SW 1271 (cell line): Measurements from ENCODE around the gene NUP153.
"Not testable (repeated sequence)": the region's sequence is repeated elsewhere in the genome, so short reads cannot be mapped to it uniquely, and the experiment has no call there.

ENCODE experiments used
- DNase-seq, 2 experiments: peaks; one replicate each; lab custom pipeline; 2025; lab: John Stamatoyannopoulos, UW

NUP153 gene

GRCh38 chr6:17706580-17707370 is at the start of gene NUP153:
Gene NUP153 (minus strand): TSS chr6:17706925. CDS start chr6:17706387, 538 bp downstream.
- DNase-seq, result peak; percentile 94 to 98

GRCh38 chr6:17754254-17754653 is 47.5 kb upstream of the NUP153 start:
- no peak for DNase-seq

GRCh38 chr6:17745324-17745723 is 38.6 kb upstream of the NUP153 start:
- not testable (repeated sequence) for DNase-seq

- not testable (repeated sequence) for DNase-seq
Measured at GRCh38 chr6:17744757-17745308, 38.1 kb upstream of the NUP153 start.

- no peak for DNase-seq
Measured at GRCh38 chr6:17744019-17744756, 37.5 kb upstream of the NUP153 start.

GRCh38 chr6:17741507-17741906 is 34.8 kb upstream of the NUP153 start:
- DNase-seq, result no peak

- DNase-seq, result no peak
Measured at GRCh38 chr6:17740559-17741220, 34.0 kb upstream of the NUP153 start.

- DNase-seq, result no peak
Measured at GRCh38 chr6:17737704-17738252, 31.1 kb upstream of the NUP153 start.

- not testable (repeated sequence) for DNase-seq
Measured at GRCh38 chr6:17735311-17735710, 28.6 kb upstream of the NUP153 start.

GRCh38 chr6:17730078-17730704 is 23.5 kb upstream of the NUP153 start:
- DNase-seq, result no peak

- no peak for DNase-seq
Measured at GRCh38 chr6:17729223-17730077, 22.7 kb upstream of the NUP153 start.

GRCh38 chr6:17728551-17729222 is 22.0 kb upstream of the NUP153 start:
- DNase-seq, result no peak

GRCh38 chr6:17725083-17725482 is 18.4 kb upstream of the NUP153 start:
- no peak for DNase-seq

- DNase-seq, result no peak
Measured at GRCh38 chr6:17724341-17724740, 17.6 kb upstream of the NUP153 start.

- DNase-seq, result no peak
Measured at GRCh38 chr6:17721671-17722070, 14.9 kb upstream of the NUP153 start.

GRCh38 chr6:17719323-17720041 is 12.8 kb upstream of the NUP153 start:
- no peak for DNase-seq

GRCh38 chr6:17716221-17716620 is 9.5 kb upstream of the NUP153 start:
- DNase-seq, result no peak

- peak; percentile 56 to 82 for DNase-seq
Measured at GRCh38 chr6:17714879-17715851, 8.4 kb upstream of the NUP153 start.
